Hepatocyte (in vitro differentiated cells): ENCODE results near the gene ABL2.

Source experiments
- CTCF ChIP-seq: fragments of 200-600 bp; sonication (generic); IDR thresholded peaks from 2 replicates; pipeline ENCODE4 v1.5.1; 2016; ENCODE audit warnings: antibody characterized with exemption, mild to moderate bottlenecking; ENCODE audit not compliant: poor library complexity
- EZH2 ChIP-seq: fragments of 200-600 bp; sonication (generic); IDR thresholded peaks from 2 replicates; pipeline ENCODE4 v1.6.1; 2016; ENCODE audit warnings: antibody characterized with exemption, mild to moderate bottlenecking, borderline replicate concordance
- EZH2phosphoT487 ChIP-seq: fragments of 200-600 bp; sonication (generic); IDR thresholded peaks from one replicate; pipeline ENCODE4 v1.6.1; 2018; ENCODE audit warnings: antibody characterized with exemption, mild to moderate bottlenecking, low read depth, moderate library complexity; ENCODE audit not compliant: unreplicated experiment, severe bottlenecking

- TF ChIP-seq CTCF (no peak), EZH2phosphoT487 (no peak), EZH2 (no peak)
Observed at GRCh38 chr1:179142889-179143299, 86.6 kb downstream of the ABL2 start.
